PC-3 (cell line): Measurements from ENCODE around the gene GJE1. TPM values are rescaled to one million over a fixed set of nuclear protein-coding genes. Genes with fewer than 3 reads are reported as not detected.

ENCODE experiments used
- ATAC-seq: fragments of 200-7000 bp; cut with Tn5 transposase; 2 replicates; pipeline ENCODE4 v1.9.1; 2020; ENCODE audit warnings: mild to moderate bottlenecking, moderate library complexity
- BruUV-seq: library from RNA; stranded (reverse); fragments of 400-500 nt; replicated peaks from 2 replicates; lab custom pipeline; 2021; lab: Mats Ljungman, UMichigan
- CTCF ChIA-PET: fragments of 300-600 bp; sonication (Branson Sonifier 250); formaldehyde crosslinking; loops from one replicate; lab custom pipeline; 2022; ENCODE audit warnings: antibody characterized with exemption; lab: Charles Lee
- POLR2A ChIA-PET: fragments of 300-600 bp; sonication (Branson Sonifier 250); formaldehyde crosslinking; loops from one replicate; lab custom pipeline; 2022; ENCODE audit warnings: antibody characterized with exemption; ENCODE audit not compliant: unreplicated experiment; lab: Charles Lee
- DNase-seq: peaks from one replicate; pipeline ENCODE4 v3.0.0-alpha.2; 2015
- H2AFZ ChIP-seq: fragments of 300-600 bp; sonication (generic); 2 replicates; pipeline ENCODE4 v1.6.0; 2016; ENCODE audit warnings: antibody characterized with exemption, low read length
- H3F3A ChIP-seq: fragments of 300-600 bp; sonication (generic); one replicate; pipeline ENCODE4 v1.6.0; 2017; ENCODE audit warnings: antibody characterized with exemption, low read length, control low read depth, mild to moderate bottlenecking; ENCODE audit not compliant: unreplicated experiment
- H3K27ac ChIP-seq: fragments of 300-600 bp; sonication (generic); 2 replicates; pipeline ENCODE4 v1.5.1; 2016; ENCODE audit warnings: mild to moderate bottlenecking, low read length
- H3K27me3 ChIP-seq: fragments of 300-600 bp; sonication (generic); 2 replicates; pipeline ENCODE4 v1.6.1; 2016; ENCODE audit warnings: low read length, mixed read lengths
- H3K36me3 ChIP-seq: fragments of 300-600 bp; sonication (generic); 2 replicates; pipeline ENCODE4 v1.6.1; 2016; ENCODE audit warnings: low read depth, mixed run types, low read length, mixed read lengths
- H3K4me1 ChIP-seq: fragments of 300-600 bp; sonication (generic); 2 replicates; pipeline ENCODE4 v1.5.1; 2016; ENCODE audit warnings: low read length; ENCODE audit not compliant: insufficient read depth
- H3K4me2 ChIP-seq: fragments of 300-600 bp; sonication (generic); 2 replicates; pipeline ENCODE4 v1.6.0; 2016; ENCODE audit warnings: low read length
- H3K4me3 ChIP-seq: fragments of 300-600 bp; sonication (generic); 2 replicates; pipeline ENCODE4 v1.5.1; 2016; ENCODE audit warnings: mild to moderate bottlenecking, low read length, mixed read lengths
- H3K79me2 ChIP-seq: fragments of 300-600 bp; sonication (generic); 2 replicates; pipeline ENCODE4 v1.6.1; 2017; ENCODE audit warnings: low read length, mixed read lengths
- H3K9ac ChIP-seq: fragments of 300-600 bp; sonication (generic); 2 replicates; pipeline ENCODE4 v1.6.0; 2016; ENCODE audit warnings: mild to moderate bottlenecking, low read length
- H3K9me2 ChIP-seq: fragments of 300-600 bp; sonication (generic); replicated peaks from 2 replicates; pipeline ENCODE4 v1.6.1; 2016; ENCODE audit warnings: mixed run types, low read length, mixed read lengths
- H3K9me3 ChIP-seq: fragments of 300-600 bp; sonication (generic); 2 replicates; pipeline ENCODE4 v1.6.1; 2016; ENCODE audit warnings: low read length, mixed read lengths
- H4K20me1 ChIP-seq: fragments of 300-600 bp; sonication (generic); 2 replicates; pipeline ENCODE4 v1.6.1; 2016; ENCODE audit warnings: low read length, mixed read lengths
- EZH2 ChIP-seq: fragments of 300-600 bp; sonication (generic); IDR thresholded peaks from one replicate; pipeline ENCODE4 v1.6.1; 2017; ENCODE audit warnings: antibody characterized with exemption, mild to moderate bottlenecking, low read length; ENCODE audit not compliant: unreplicated experiment
- EZH2phosphoT487 ChIP-seq: fragments of 300-600 bp; sonication (generic); IDR thresholded peaks from 2 replicates; pipeline ENCODE4 v1.6.1; 2018; ENCODE audit warnings: mild to moderate bottlenecking, antibody characterized with exemption, low read length, borderline replicate concordance
- intact Hi-C: fragments of 100-400 bp; cut with micrococcal nuclease; formaldehyde crosslinking; loops from 2 replicates; pipeline ENCODE4 v1.9.0; 2023
- total RNA-seq: library from RNA; depleted of rRNA; stranded (reverse); fragments of >200 nt; gene quantifications from 2 replicates; pipeline ENCODE4 v1.2.3, GENCODE V29; 2014
- TF ChIP-seq, protein P1 (sequence below): fragments of 300-600 bp; sonication (generic); conservative IDR thresholded peaks from 2 replicates; pipeline ENCODE4 v1.5.1; 2017; ENCODE audit warnings: antibody characterized with exemption, low read depth, mild to moderate bottlenecking, low read length

GJE1 gene
- total RNA-seq, 1 experiment from 2014 or later: not detected

GRCh38 chr6:142173980-142174379 lies 41.3 kb downstream of the GJE1 start:
- CTCF ChIA-PET: no interaction called here
- peaks cover 23% of the 10 kb centered on the region for H3K36me3 ChIP-seq

DNA sequence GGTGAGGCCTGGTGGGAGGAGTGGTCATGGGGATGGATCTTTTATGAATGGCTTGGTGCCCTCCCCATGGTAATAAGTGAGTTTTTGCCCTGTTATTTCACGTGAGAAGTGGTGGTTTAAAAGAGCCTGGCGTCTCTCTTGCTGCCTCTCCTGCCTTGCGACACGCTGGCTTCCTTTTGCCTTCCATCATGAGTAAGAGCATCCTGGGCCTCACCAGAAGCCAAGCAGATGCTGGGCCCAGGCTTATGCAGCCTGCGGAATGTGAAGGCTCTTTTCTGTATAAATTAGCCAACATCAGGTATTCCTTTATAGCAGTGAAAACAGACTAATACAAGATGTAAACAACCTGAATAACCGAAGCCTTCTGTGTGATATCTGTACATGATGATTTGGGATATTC lies 42.0 kb downstream of the GJE1 start:
- Histone ChIP-seq H3K79me2 (no peaks in the 10 kb centered on the region), H4K20me1 (no peaks in the 10 kb centered on the region), H3K4me1 (no peaks in the 10 kb centered on the region), H3K9me2 (no peaks in the 10 kb centered on the region), H3K4me2 (no peak overlapping the region), H3K36me3 (peaks cover 23% of the 10 kb centered on the region), H3F3A (no peaks in the 10 kb centered on the region), H3K9me3 (no peaks in the 10 kb centered on the region), H3K4me3 (no peak overlapping the region), H3K9ac (no peak overlapping the region), H3K27me3 (no peaks in the 10 kb centered on the region), H3K27ac (no peak overlapping the region), H2AFZ (no peak overlapping the region)
- DNase-seq (no peak), ATAC-seq (no peak)
- no peak for TF ChIP-seq EZH2phosphoT487
- TF ChIP-seq EZH2: no peak
- TF ChIP-seq, protein P1, sequence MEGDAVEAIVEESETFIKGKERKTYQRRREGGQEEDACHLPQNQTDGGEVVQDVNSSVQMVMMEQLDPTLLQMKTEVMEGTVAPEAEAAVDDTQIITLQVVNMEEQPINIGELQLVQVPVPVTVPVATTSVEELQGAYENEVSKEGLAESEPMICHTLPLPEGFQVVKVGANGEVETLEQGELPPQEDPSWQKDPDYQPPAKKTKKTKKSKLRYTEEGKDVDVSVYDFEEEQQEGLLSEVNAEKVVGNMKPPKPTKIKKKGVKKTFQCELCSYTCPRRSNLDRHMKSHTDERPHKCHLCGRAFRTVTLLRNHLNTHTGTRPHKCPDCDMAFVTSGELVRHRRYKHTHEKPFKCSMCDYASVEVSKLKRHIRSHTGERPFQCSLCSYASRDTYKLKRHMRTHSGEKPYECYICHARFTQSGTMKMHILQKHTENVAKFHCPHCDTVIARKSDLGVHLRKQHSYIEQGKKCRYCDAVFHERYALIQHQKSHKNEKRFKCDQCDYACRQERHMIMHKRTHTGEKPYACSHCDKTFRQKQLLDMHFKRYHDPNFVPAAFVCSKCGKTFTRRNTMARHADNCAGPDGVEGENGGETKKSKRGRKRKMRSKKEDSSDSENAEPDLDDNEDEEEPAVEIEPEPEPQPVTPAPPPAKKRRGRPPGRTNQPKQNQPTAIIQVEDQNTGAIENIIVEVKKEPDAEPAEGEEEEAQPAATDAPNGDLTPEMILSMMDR: no peak
- intact Hi-C loops: no loop called here
- BruUV-seq: no TSS peak
- POLR2A ChIA-PET: no interaction called here
- CTCF ChIA-PET: no interaction called here

More at GRCh38 chr6:142173980-142174379, 41.3 kb downstream of the GJE1 start:
- POLR2A ChIA-PET: no interaction called here
- no peaks in the 10 kb centered on the region for H3K27me3 ChIP-seq
- no peaks in the 10 kb centered on the region for H3K4me1 ChIP-seq
- no peak for ATAC-seq
- no peaks in the 10 kb centered on the region for H3K9me3 ChIP-seq
- H3K9me2 ChIP-seq: no peaks in the 10 kb centered on the region
- H3K79me2 ChIP-seq: no peaks in the 10 kb centered on the region
- no peak overlapping the region for H3K4me2 ChIP-seq
- TF ChIP-seq EZH2phosphoT487 (no peak), EZH2 (no peak)
- TF ChIP-seq, protein P1: no peak
- H4K20me1 ChIP-seq: no peaks in the 10 kb centered on the region
- no peaks in the 10 kb centered on the region for H3F3A ChIP-seq
- no peak overlapping the region for H2AFZ ChIP-seq
- no peak overlapping the region for H3K4me3 ChIP-seq
- no peak for DNase-seq
- intact Hi-C loops: no loop called here
- BruUV-seq: no TSS peak
- no peak overlapping the region for H3K27ac ChIP-seq
- no peak overlapping the region for H3K9ac ChIP-seq

DNA sequence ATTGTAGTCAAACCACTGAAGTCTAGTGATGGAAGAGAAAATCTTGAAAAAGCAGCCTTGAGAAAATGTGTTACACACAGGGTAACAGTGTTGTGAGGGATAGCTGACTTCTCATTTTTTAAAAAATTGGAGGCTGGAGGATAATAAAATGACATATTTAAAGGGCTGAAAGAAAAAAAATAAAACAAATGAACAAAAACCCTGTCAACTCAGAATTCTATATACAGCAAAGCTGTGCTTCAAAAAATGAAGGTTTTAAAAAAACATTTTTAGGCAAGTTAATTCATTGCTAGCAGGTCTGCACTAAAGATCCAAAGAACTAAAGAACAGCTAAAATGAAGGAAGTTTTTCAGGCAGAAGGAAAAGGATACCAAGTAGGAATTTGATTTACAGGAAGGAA lies 45.4 kb downstream of the GJE1 start:
- TF ChIP-seq EZH2phosphoT487: no peak
- no peak for TF ChIP-seq EZH2
- TF ChIP-seq, protein P1: no peak
- H3K27ac ChIP-seq: no peak overlapping the region
- no peak overlapping the region for H3K4me2 ChIP-seq
- no peaks in the 10 kb centered on the region for H3K9me3 ChIP-seq
- no TSS peak for BruUV-seq
- H4K20me1 ChIP-seq: no peaks in the 10 kb centered on the region
- H3K9me2 ChIP-seq: no peaks in the 10 kb centered on the region
- no peaks in the 10 kb centered on the region for H3K27me3 ChIP-seq
- ChIA-PET CTCF (no interaction called here), POLR2A (no interaction called here)
- DNase-seq (no peak), ATAC-seq (no peak)
- intact Hi-C loops: no loop called here
- no peak overlapping the region for H3K4me3 ChIP-seq
- no peaks in the 10 kb centered on the region for H3K79me2 ChIP-seq
- H3F3A ChIP-seq: no peaks in the 10 kb centered on the region
- no peak overlapping the region for H2AFZ ChIP-seq
- H3K4me1 ChIP-seq: no peaks in the 10 kb centered on the region
- peaks cover 16% of the 10 kb centered on the region for H3K36me3 ChIP-seq
- no peak overlapping the region for H3K9ac ChIP-seq
